Left cardiac atrium (tissue), 4 donors: ENCODE data around the gene RPS24. TPM values are rescaled to one million over a fixed set of nuclear protein-coding genes. Genes with fewer than 3 reads are reported as not detected.
"Not testable (repeated sequence)": the region's sequence is repeated elsewhere in the genome, so short reads cannot be mapped to it uniquely, and the experiment has no call there.

Experiments used
- ATAC-seq, 2 donors: fragments of 200-7000 bp; cut with Tn5 transposase; one replicate each; pipeline ENCODE4 v1.9.1; 2020; ENCODE audit warnings: mild to moderate bottlenecking in 2 of 2, moderate library complexity in 2 of 2
- DNase-seq: peaks from one replicate; pipeline ENCODE4 v3.0.0-alpha.2; 2020
- intact Hi-C, 2 donors: fragments of 100-400 bp; cut with DNase I; formaldehyde crosslinking; loops; one replicate each; pipeline versions ENCODE4 v1.14.1 to v1.15.1; 2022 to 2023
- total RNA-seq, 2 donors: library from RNA; stranded (reverse); fragmentation: NEBNext Ultra II Directional; extraction: Animal tissue kit (Norgen Biotek cat#: 25700); gene quantifications; one replicate each; pipeline ENCODE4 v1.2.1, GENCODE V29; 2021
- donor health status: DM: no; HTN: yes; CAD: no.
- donor health status: DM: no; HTN: yes; CAD: no; lungs with severe emphysema.
- donor health status: DM: yes; HTN: yes; CAD: no.
- donor health status: Dilated cardiomyopathy.

Gene RPS24
- total RNA-seq, 2 donors from 2014 or later = 889 to 894 TPM

DNA sequence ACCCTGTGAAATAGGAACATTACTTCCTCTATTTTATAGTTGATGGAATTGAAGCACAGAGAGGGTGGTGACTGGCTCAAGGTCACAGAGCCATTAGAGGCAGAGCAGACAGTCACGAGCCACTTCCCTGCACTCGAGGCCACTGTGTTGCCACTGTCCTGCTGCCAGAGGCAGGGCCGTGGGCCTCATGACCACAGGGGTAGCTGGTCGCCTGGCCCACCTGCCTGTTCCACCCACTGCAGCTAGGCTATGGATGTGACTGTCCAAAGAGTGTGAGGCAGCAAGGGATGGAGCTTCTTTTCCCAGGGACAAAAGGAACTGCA lies 38.2 kb downstream of the RPS24 start:
- ATAC-seq (no peak), DNase-seq (no peak)
- intact Hi-C loops = no loop called here

DNA sequence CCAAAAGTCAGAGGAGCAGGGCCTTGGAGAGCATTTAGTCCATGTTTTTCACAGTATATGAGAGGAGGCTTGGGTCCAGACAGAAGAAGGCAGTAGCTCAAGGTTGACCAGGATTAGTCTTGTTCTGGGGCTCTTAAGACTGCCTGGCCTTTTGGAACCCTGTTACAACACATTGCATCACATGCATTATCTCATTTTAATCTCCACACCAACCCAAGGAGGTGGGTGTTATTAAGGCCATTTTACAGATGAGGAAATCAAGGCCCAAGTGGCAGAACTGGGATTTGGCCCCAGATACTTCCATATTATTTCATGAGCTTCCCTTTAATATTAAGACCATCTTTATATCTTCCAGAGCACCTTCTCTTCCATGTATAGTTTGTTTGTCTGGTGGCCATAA lies 38.8 kb downstream of the RPS24 start:
- no peak for ATAC-seq
- intact Hi-C loops = no loop called here
- DNase-seq = no peak

DNA sequence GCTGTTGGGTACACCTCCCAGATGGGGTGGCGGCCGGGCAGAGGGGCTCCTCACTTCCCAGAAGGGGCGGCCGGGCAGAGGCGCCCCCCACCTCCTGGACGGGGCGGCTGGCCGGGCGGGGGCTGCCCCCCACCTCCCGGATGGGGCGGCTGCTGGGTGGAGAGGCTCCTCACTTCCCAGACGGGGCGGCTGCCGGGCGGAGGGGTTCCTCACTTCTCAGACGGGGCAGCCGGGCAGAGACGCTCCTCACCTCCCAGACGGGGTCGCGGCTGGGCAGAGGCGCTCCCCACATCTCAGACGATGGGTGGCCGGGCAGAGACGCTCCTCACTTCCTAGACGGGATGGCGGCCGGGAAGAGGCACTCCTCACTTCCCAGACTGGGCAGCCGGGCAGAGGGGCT lies 42.1 kb downstream of the RPS24 start:
- intact Hi-C loops, ATAC-seq, DNase-seq: not testable (repeated sequence)

DNA sequence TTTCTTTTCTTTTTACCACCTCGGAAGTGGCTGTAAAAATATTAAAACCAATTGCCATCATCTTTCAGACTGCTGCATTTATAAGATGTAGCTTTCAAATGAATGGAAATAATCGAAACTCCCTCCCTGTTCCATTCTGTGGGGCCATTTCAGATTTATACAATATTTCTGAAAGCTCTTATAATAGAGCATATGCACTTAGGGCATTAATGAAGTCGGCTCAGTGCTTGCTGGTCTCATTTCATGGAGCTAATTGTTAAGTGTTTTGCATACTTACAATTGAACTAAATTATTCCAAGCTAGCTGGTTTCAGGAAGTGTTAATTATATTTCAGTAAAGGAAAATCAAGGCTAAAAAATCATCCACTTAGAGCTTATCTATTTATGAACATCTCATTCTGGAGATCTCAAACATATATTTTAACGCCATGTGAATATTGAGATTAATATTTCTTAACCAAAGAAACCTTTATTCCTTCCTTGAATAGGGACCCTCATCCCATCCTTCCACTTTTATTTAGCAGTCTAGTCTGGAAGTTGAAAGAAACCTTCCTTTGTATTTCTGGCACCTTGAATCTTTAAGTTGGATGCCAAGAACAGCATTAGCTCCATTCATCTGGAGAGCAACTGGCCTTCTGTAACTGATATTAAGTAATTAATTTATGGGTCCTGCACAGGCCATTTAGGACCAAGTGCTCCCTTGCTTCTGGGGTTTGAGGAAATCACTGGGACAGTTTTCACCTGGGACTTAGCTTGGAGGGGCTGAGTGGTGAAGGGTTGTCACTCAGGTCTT lies 45.1 kb downstream of the RPS24 start:
- no peak for DNase-seq
- intact Hi-C loops = no loop called here

DNA sequence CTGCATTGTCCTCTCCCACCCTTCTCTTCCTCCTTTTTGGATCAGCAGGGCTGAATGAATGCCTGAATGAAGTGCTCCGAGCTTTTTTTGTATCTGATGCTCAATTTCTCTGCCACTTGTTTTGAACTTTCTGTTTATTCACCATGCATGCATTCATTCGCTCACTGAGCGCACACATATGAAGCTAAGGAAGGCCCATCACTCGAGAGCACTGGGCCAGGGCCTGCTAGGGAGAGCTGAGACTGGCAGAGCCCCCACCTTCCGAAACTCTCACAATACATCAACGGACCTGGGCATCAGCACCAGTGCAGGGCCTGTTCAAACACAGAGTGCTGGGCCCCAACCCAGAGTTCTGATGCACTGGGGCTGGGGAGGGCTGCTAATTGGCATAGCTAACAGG lies 45.7 kb downstream of the RPS24 start:
- intact Hi-C loops = no loop called here
- ATAC-seq = no peak

More for the DNA sequence above, 45.1 kb downstream of the RPS24 start:
- ATAC-seq = no peak

DNA sequence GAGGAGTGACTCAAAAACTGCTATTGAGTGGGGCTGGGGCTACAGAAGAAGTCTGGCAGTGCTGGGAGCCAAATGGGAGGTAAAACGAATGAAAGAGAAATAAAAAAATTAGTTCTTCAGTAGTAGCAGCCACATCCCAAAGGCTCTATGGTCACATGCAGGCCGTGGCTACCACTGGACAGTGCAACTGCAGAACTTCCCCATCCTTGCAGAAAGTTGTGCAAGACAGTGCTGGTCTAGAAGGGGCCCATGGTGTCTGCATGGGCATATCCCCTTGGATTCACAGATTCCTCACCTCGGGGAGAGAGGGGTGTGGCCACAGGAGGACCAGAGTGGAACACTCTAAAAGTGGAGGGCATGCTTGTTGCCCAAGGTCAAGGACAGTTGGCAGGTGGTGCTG lies 47.6 kb downstream of the RPS24 start:
- intact Hi-C loops = no loop called here
- ATAC-seq (no peak), DNase-seq (no peak)

More for the DNA sequence above, 45.7 kb downstream of the RPS24 start:
- DNase-seq = no peak

DNA sequence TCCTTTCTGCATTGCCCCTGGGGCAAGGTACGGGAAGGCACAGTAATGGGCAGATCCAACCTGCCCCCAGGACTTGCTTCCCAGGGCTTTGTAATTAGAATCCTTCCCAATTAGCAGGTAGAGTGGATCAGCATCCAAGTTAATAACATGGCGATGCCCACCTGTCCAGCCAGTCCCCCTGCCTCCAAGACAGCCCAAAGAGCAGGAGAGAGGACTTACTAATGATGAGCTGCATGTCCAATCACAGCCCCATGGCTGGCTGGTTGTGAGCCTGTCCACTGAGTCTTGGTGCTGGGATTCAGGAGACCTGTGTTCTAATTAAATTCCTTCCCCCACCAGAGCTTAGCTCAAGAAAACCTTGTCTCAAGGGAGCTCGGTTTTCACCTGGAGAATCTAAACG lies 49.0 kb downstream of the RPS24 start:
- no peak for DNase-seq
- no peak for ATAC-seq
- intact Hi-C loops = no loop called here

Other genes with a start within 250 kb of the RPS24 start
- gene DLG5, start 107.1 kb upstream of the RPS24 start, total RNA-seq = 10 to 100 TPM; 12.0 to 13.6 TPM
- 10 to 100 TPM in 1 of 2 donors, 1 to 10 TPM in 1; 9.7 to 10.2 TPM for gene POLR3A, start 4.3 kb upstream of the RPS24 start, total RNA-seq